GM21825 (cell line): Measurements from ENCODE around the gene FGF12.
A peak's percentile ranks its signal among the peaks of the same experiment; 100 is the strongest.

Experiments used
- ATAC-seq: cut with Tn5 transposase; IDR thresholded peaks from one replicate; pipeline ENCODE4 v1.9.1; 2021; ENCODE audit warnings: mild to moderate bottlenecking, moderate library complexity; ENCODE audit not compliant: unreplicated experiment

The FGF12 gene

GRCh38 chr3:192155194-192155593, 572.1 kb downstream of the FGF12 start:
- no peak for ATAC-seq

- no peak for ATAC-seq
These were observed 594.1 kb downstream of the FGF12 start for GRCh38 chr3:192133271-192133670.

DNA sequence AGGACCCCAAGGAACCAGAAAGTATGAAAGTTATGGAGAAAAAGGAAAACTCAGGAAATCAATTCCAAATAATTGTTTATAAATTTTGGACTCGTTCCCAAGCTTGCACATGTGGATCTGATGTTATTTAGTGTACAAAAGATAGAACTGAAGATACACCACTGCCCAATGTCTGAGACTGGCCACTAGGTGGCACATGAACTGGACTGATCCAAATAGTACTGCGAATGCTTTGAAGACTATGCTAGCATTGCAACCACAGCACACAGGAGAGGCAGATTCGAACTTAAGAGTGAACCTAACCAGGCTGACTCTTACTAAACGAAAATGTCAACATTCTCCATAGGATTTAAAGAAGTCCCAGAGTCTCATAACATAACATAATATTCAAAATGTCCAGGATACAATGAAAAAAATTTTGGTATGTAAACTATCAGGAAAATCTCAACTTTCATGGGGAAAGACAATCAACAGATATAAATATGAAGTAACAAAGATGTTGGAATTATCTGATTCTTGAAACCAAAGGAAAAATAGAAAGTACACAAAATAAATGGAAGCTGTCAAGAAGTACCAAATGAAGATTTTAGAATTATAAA, 596.7 kb downstream of the FGF12 start:
- ATAC-seq = peak; percentile 78

DNA sequence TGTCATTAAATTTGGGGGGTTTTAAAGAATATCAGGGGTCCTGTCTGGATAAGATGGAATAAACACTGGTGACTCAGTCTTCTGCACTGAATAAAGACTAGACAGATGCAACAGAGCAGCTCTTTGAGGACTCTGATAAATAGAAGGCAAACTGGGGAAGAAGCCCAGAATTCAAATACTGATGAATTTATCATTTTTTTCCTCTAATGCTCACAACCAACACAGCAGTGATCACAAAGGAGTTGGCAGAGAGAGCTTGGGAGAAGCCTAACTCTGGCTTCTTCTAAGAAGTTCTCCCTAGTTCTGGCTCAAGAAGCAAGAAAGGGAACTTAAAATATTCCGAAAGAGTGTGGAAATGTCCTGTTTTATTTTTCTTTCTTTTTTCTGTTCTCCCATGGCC, 597.8 kb downstream of the FGF12 start:
- no peak for ATAC-seq

DNA sequence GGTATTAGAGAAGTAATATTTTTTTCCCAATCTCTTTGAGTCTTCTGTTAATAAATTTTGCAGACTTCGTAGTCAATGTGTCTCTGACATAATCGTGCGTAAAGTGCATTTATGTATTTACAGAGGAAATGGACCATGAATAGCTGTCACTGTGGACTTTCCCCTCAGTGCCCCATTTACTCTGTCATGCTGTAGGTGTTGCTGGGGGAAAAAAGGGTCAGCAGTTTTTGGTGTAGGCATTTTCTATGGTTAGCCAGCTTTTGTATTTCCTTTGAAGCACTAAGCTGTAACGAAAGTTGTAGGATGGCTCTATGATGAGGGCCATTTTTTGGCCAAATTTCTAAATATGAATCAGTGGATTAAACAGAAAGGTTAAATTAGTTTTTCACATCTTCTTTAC, 598.4 kb downstream of the FGF12 start:
- ATAC-seq = peak; percentile 53

DNA sequence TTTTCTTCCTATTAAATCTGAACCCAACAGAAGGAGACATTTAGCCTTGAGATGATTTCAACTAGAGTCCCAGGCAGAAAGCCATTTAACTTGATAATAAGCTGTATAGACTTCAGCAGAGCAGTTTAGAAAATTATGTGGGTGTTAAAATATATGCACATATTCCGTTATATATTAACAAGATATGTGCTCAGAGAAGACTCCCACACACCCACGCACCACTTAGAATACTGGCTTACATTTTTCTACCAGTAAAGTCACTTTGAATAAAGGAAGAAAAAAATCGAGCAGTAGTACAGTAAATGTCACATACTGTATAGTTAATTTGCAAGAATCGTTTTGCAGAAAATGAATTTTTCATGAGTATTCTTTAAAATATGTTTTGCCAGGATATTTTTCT, 599.3 kb downstream of the FGF12 start:
- ATAC-seq = no peak

DNA sequence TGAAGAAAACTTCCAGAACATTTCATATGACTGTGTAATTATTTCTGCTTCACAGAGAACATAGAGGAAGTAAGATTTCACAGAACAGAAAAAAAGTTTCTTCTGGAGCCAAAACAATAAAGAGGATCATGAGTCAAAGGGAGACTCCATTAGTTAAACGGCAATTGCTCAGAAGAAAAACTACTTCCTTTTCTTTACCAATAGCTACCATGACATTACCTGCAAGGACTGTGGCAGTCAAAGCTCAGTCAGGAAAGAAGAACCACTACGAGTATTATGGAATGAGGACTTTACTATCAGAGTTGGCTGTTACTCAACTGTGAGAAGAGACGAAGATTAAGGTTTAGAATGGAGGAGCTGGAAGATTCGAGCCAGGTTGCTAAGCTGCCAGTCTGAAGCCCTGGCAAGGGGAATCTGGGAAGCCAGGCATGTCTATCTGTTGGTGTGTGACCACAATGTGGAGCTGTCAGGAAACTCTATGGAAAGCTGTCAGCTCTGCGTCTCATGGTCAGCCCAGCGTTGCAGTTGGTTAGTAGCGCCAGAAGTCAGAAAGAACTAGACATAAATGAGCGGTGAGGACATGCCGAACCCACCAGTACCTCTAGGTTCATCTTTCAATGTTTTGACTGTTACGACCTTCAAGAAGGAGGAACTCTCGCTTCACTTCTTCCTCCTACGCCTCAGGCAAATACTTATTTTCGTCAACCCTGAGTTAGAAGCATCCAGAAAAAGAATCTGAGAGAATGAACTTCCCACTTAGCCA, 604.3 kb downstream of the FGF12 start:
- peak; percentile 78 for ATAC-seq

DNA sequence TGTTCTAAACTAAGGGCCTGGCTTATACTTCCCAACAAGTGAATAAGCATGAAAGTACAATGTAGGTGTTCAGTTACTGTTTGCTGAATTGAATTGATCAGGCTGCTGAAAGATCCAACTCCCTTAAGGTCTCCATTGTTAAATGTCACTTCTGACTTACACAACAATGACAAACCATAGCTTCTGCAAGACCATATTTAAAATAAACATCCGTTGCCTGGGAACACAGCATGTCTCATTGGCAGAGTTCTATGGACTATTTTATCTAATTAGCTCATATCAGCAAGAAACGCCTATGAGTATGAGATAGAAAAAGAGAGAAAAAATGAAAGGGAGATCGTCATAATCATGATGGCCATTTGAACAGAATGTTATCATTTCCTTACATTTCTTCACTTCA, 605.4 kb downstream of the FGF12 start:
- ATAC-seq = no peak

DNA sequence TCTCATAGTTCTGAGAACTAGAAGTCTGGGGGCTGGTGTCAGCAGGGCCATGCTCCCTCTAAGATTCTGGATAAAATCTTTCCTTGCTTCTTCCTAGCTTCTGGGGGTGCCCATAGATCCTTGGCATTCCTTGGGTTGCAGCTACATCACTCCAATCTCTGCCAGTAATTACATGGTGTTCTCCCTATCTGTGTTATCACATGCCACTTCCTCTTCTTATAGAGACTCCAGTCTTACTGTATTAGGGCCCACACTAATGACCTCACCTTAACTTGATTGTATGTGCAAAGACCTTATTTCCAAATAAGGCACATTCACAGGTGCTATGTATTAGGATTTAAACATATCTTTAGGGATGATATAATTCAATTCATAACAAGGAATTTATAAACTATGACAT, 618.5 kb downstream of the FGF12 start:
- ATAC-seq = no peak

- no peak for ATAC-seq
These were observed 620.8 kb downstream of the FGF12 start for GRCh38 chr3:192106543-192106942.

- peak; percentile 54 for ATAC-seq
These were observed 634.8 kb downstream of the FGF12 start for GRCh38 chr3:192092388-192093005.

- ATAC-seq = no peak
These were observed 635.5 kb downstream of the FGF12 start for GRCh38 chr3:192091831-192092230.

- peak; percentile 79 for ATAC-seq
These were observed 636.8 kb downstream of the FGF12 start for GRCh38 chr3:192090586-192090985.
